Amygdala (tissue), 56 donors: Measurements from ENCODE around the gene CTNNA2.

Source experiments
- DNase-seq, 56 donors: peaks; one replicate each; lab custom pipeline; 2025; lab: John Stamatoyannopoulos, UW

The CTNNA2 gene

DNA sequence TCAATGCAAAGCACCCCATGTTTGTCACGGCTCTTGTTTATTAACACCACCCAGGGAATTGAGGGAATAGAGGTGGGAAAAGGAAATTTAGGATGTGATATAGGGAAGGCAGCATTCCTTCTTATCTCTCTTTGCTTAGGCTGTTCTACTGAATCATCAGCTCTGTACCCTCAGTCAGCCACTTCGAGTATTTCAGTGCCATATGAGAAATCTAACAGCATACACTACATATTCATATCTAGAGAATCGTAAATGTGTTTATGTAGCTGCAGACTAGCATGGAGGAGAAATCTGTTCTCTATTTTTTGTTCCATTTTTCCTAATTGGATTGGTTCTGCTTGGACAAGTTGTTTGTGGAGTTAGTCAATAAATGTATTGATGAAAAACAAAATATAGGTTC, 187.8 kb downstream of the CTNNA2 start:
- no peak for DNase-seq

DNA sequence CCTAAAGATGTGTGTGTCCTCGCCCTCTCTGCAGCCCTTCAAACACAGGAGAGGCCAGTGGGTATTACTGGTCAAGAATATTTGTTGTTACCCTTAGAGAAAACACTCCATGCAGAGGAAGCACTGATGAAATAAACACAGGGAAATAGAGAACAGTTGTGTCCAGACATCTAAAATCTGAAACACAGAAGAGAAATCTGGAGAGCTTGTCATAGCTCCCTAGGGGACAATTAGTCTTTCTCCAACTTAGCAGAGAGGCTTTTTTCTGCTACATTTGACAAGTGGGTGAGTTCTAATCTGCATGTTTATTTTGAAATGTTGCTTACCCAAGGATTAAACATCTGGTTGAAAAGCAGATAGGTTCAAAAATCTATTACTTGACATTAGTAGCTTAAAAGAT, 190.1 kb downstream of the CTNNA2 start:
- no peak for DNase-seq

DNA sequence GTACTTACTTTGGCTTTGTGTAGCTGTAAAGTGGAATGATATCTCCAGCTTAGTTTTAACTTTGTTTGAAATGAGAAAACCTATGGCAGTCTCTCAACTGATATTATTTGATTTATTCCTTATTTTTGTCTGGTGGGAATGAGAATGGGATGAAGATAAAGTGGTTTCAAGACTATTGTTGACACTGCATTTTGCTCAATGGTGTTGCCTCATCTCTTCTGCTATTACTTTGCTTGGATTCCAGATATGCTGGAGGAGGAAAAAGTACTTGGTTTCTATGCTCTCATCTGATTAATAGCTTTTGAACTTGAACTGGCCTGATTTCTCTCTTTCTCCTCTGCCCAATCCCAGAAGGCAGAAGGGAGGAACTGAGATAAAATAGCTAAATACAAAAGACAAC, 198.2 kb downstream of the CTNNA2 start:
- no peak for DNase-seq

DNA sequence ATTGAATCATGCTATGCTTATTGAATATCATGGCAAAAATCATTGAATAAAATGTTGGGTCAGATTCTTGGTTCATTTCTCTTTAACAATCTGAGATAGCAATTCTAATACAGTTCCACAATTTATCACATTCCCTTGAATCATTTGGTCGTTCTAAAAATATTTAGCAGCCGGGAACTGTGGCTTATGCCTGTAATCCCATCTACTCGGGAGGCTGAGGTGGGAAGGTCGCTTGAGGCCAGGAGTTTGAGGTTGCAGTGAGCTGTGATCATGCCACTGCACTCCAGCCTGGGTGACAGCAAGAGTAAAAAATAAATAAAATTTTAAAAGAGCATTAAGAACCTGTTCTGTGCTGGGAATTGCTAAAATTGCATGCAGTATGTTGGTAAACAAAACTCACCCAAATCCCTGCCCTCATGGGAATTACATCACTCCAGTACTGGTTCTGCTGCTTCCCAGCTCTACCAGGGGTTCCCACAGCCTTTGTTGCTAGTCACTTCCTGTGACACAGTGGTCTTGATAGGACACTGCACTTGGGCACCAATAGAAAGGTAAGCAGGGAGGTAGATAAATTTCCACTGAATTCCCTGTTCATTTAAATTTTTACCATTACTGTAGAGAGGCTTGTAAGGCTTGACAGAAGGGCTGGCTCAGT, 200.4 kb downstream of the CTNNA2 start:
- DNase-seq, result no peak

- DNase-seq, result no peak
Measured at GRCh38 chr2:79714283-79714682, 201.4 kb downstream of the CTNNA2 start.

GRCh38 chr2:79715338-79715737, 202.5 kb downstream of the CTNNA2 start:
- DNase-seq, result no peak

- no peak for DNase-seq
Measured at GRCh38 chr2:79716266-79716665, 203.4 kb downstream of the CTNNA2 start.

DNA sequence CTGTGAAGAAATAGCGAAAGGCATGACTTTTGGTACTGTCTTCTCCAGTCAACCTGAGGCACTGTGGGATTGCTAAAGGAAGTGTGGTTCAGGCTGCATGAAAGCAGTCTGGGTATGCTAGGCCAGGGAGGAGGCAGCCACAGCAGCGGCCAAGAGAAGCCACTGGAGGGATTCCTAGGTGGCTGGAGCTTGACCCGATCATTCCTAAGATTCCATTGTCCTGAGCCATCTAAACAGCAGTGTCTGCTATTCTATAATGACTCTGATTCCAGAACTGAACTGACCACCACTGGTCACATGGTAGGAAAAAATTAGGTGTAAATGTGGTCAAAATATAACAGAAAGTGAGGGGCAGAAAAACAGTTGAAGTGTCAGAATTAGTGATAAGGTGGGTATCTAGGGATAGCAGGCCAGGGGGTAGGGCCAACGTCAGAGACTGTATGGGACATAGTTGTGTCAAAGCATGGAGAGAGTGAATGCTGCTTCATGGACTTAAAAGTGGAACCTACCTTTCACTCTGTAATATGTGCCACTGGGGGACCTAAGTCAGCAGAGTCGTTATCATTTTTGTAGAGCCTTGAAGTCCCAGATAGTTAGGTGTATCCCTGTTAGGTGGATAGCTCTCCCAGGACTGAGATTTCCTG, 204.6 kb downstream of the CTNNA2 start:
- no peak for DNase-seq

GRCh38 chr2:79721061-79721460, 208.2 kb downstream of the CTNNA2 start:
- no peak for DNase-seq

DNA sequence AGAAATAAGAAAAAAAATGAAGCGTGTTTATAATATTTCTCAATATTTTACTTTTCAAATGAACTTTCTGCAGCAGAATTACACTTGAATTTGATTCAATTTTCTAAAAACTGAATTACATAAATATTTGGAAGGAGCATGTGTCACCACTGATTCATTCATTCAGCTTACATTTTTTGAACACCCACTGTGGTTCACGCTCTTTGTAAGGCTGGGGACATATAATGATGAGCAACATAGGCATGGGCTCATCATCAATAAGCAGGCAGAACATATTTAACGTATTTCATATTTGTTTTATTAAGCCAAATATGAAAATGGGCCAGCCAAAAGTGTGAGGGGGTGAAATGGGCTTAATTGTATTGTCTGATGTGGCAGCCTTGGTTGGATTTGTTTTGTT, 209.1 kb downstream of the CTNNA2 start:
- DNase-seq, result no peak

GRCh38 chr2:79723830-79724229, 211.0 kb downstream of the CTNNA2 start:
- DNase-seq, result no peak

GRCh38 chr2:79729532-79729931, 216.7 kb downstream of the CTNNA2 start:
- no peak for DNase-seq

- DNase-seq, result no peak
Measured at GRCh38 chr2:79734518-79734917, 221.7 kb downstream of the CTNNA2 start.

DNA sequence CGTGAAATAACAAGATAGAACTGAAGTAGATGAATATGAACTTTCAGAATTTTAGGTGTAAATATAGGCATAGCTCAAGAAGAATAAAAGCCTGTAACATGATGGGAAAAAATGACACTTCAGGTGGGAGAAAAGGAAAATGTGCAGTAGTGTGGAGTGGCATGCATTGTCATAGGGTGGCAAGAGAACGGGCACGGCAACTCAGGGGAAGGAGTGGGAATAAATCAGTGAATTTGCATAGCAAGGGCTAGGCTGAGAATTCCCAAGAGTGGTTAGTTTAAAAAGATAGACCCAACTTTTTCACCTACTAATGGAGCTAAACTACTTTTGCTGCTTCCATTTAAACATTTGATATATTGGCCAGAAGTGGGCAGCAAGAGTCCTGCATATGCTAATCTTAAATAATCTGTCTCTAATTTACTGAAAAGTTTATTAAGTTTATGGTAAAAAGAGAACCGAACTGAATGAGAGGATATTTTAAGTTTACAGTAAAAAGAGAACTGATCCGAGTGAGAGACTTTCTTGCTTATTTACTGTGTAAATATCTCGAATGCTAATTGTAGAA, 228.1 kb downstream of the CTNNA2 start:
- no peak for DNase-seq

DNA sequence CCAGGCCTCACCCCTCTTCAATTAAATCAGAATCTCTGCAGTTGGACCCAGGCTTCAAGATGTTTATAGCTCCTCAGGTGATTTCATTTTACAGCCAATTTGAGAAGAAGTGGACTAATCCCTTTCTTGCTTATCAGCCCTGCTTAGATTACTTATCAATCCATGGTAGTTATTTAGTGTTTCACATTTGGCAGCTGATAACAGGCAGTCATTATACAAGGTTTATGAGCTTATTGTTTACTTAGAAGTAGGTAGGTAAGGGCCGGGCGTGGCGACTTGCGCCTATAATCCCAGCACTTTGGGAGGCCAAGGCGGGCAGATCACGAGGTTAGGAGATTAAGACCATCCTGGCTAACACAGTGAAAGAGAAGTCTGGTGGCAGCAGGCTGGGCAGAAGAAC, 237.5 kb downstream of the CTNNA2 start:
- no peak for DNase-seq

DNA sequence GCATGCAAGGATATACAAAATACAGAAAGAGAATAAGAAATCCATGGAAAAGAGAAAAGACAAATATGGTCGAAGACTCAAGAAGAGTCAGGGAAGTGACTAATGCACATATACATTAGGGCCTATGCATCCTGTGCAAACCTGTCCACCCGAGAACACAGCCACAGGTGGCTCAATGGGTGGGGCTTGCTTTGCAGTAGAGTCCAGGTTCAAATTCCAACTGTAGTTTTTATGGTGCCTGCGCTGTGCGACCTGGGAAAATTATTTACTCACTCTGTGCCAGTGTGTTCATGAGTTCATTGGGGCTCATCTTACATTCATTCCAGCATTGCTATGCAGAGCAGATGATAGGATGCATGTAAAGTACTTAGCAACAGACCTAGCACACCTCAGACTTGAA, 244.7 kb downstream of the CTNNA2 start:
- DNase-seq, result no peak

- DNase-seq, result no peak
Measured at GRCh38 chr2:79758042-79758441, 245.2 kb downstream of the CTNNA2 start.

GRCh38 chr2:79758749-79759282, 246.0 kb downstream of the CTNNA2 start:
- no peak for DNase-seq

GRCh38 chr2:79770926-79771325, 258.1 kb downstream of the CTNNA2 start:
- no peak for DNase-seq

- peak in 1 of 56 donors; percentile 8 for DNase-seq
Measured at GRCh38 chr2:79771493-79771892, 258.6 kb downstream of the CTNNA2 start.

GRCh38 chr2:79774016-79774415, 261.2 kb downstream of the CTNNA2 start:
- DNase-seq, result no peak

DNA sequence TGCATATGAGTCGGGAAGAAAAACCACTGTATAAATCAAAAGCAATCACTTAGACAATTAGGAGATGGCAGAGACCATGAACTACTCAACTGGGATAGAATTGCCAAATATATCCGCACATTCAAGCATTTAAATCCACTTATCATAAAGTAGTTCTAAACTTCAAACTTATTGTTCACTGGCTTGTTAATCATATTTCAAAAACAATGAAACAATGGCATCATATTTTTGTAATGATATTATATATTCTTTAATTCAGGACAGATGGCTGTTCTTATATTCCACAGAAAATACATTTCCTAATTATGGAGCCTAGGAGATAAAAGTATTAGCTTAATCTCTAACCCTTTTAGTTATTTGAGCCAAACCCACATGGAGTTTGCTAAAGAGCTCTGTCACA, 263.6 kb downstream of the CTNNA2 start:
- DNase-seq, result no peak
